Measurements from ENCODE around the gene SLC32A1. TPM values are rescaled to one million over a fixed set of nuclear protein-coding genes. Genes with fewer than 3 reads are reported as not detected.

SLC32A1 gene
- total RNA-seq, 1 experiment from 2014 or later, result not detected

- peaks cover 32 to 35% of the 10 kb centered on the region in 2 experiments for H3K36me3 ChIP-seq (ENCODE audit: control insufficient read depth in 1 of 2, insufficient read depth in 2 of 2, low read length in 2 of 2)
- peaks cover 27 to 34% of the 10 kb centered on the region in 2 experiments for H3K4me1 ChIP-seq (ENCODE audit: control insufficient read depth in 1 of 2, insufficient read depth in 2 of 2, low read length in 2 of 2)
- intact Hi-C loops (cut with micrococcal nuclease), result no loop called here
- ChIA-PET POLR2A (no interaction called here), CTCF (no interaction called here), RAD21 (ENCODE audit: low non-redundant PET in 1 of 2, low total read pairs in 2 of 2, uncharacterized antibody in 2 of 2, unreplicated experiment in 2 of 2) (no interaction called here)
- no peaks in the 10 kb centered on the region for H3K79me2 ChIP-seq (ENCODE audit: insufficient read depth, low read length)
- no TSS peak for BruUV-seq (replicated peaks)
- no peaks in the 10 kb centered on the region for H3K9me2 ChIP-seq (ENCODE audit: insufficient read depth)
- H3K27me3 ChIP-seq (ENCODE audit: insufficient read depth, low read length), result no peaks in the 10 kb centered on the region
- H3K9me3 ChIP-seq (ENCODE audit: control insufficient read depth in 1 of 2, insufficient read depth in 1 of 2, low read depth in 1 of 2, low read length in 2 of 2), result no peaks in the 10 kb centered on the region
- ATAC-seq (no peak), DNase-seq (ENCODE audit: low read depth, low spot score) (no peak)
- no peaks in the 10 kb centered on the region for H4K20me1 ChIP-seq (ENCODE audit: insufficient read depth)
- no peak for TF ChIP-seq REST (IDR thresholded peaks at IDR 0.05; ENCODE audit: low read depth)
- TF ChIP-seq SIN3A (IDR thresholded peaks at IDR 0.05; ENCODE audit: low read depth), result no peak
- no peak for TF ChIP-seq EZH2 (IDR thresholded peaks at IDR 0.05)
- no peak for TF ChIP-seq POLR2AphosphoS5 (IDR thresholded peaks at IDR 0.05; ENCODE audit: low read depth, low read length)
- no peak for TF ChIP-seq EZH2phosphoT487 (IDR thresholded peaks at IDR 0.05; ENCODE audit: borderline replicate concordance)
- no peak for TF ChIP-seq ZFX (IDR thresholded peaks at IDR 0.05)
- no peak for TF ChIP-seq ATF3 (IDR thresholded peaks at IDR 0.05)
- TF ChIP-seq CBX3 (IDR thresholded peaks at IDR 0.05; ENCODE audit: low read depth), result no peak
- TF ChIP-seq ZBTB33 (IDR thresholded peaks at IDR 0.05; ENCODE audit: extremely low read depth, insufficient replicate concordance, low read length), result no peak
- H2AFZ ChIP-seq (ENCODE audit: low read depth, low read length, poor library complexity, severe bottlenecking), result no peak overlapping the region
- H3K9ac ChIP-seq (ENCODE audit: low read length), result no peak overlapping the region
- H3K4me3 ChIP-seq (replicated peaks in 1 of 2; ENCODE audit: low read depth in 1 of 2, low read length in 2 of 2), result no peak overlapping the region
- H3K4me2 ChIP-seq (ENCODE audit: low read length), result no peak overlapping the region
- no peak overlapping the region for H3K27ac ChIP-seq (ENCODE audit: low read depth, low read length)
These were observed 49.9 kb downstream of the SLC32A1 start for GRCh38 chr20:38774167-38774566.
